NCI-H1048 (cell line): ENCODE measurements around the gene TTLL3.
"Not testable (repeated sequence)": the region's sequence is repeated elsewhere in the genome, so short reads cannot be mapped to it uniquely, and the experiment has no call there.

ENCODE experiments used
- DNase-seq: peaks from one replicate; lab custom pipeline; 2025; lab: John Stamatoyannopoulos, UW

The TTLL3 gene

GRCh38 chr3:9872067-9872466 is 62.0 kb downstream of the TTLL3 start:
- not testable (repeated sequence) for DNase-seq

GRCh38 chr3:9875448-9875847 is 65.4 kb downstream of the TTLL3 start:
- DNase-seq: no peak

GRCh38 chr3:9876255-9876654 is 66.2 kb downstream of the TTLL3 start:
- not testable (repeated sequence) for DNase-seq

- no peak for DNase-seq
These were observed 66.9 kb downstream of the TTLL3 start for GRCh38 chr3:9876991-9877390.

GRCh38 chr3:9878700-9879099 is 68.6 kb downstream of the TTLL3 start:
- no peak for DNase-seq

- DNase-seq: no peak
These were observed 69.9 kb downstream of the TTLL3 start, which contains the start of gene CIDEC for GRCh38 chr3:9879830-9880549. TSS of gene CIDEC (minus strand) at chr3:9880253. CDS start at chr3:9878486, 1,767 bp downstream.

- DNase-seq: no peak
These were observed 71.4 kb downstream of the TTLL3 start for GRCh38 chr3:9881441-9881840.

GRCh38 chr3:9883706-9884554 is 73.9 kb downstream of the TTLL3 start:
- DNase-seq: no peak

GRCh38 chr3:9884555-9885165 is 74.6 kb downstream of the TTLL3 start:
- no peak for DNase-seq
